Measurements from ENCODE around the gene GNB1L.

Gene GNB1L

DNA sequence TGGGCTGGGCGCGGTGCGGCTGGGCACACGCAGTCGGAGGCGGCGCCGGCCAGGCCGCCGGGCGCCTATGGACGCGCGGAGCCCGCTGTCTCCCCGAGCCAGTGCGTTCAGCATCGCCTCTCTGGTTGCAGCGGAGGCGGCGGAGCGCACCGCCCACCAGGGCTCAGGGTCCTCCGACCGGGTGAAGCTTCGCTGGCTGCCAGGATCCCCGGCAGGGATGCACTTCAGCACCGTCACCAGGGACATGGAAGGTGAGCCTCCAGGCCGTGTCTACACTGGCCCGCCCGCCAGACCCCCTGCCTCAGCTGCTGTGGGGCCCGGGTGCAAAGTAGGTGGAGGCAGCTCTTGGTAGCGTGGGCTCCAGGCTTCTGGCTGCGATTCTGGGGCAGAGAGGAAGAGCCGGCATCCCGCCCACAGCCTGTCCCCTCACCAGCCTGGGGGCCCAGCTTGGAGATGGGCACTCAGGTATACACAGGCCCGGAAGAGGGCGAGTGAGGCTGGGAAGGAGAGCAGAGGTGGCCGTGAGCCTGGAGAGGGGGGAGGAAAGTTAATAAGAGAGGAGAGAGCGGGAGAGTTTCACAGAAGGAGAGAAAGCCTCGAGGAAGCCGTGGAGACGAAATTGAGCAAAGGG, 95.1 kb downstream of the GNB1L start:
- DNase-seq, result no peak

DNA sequence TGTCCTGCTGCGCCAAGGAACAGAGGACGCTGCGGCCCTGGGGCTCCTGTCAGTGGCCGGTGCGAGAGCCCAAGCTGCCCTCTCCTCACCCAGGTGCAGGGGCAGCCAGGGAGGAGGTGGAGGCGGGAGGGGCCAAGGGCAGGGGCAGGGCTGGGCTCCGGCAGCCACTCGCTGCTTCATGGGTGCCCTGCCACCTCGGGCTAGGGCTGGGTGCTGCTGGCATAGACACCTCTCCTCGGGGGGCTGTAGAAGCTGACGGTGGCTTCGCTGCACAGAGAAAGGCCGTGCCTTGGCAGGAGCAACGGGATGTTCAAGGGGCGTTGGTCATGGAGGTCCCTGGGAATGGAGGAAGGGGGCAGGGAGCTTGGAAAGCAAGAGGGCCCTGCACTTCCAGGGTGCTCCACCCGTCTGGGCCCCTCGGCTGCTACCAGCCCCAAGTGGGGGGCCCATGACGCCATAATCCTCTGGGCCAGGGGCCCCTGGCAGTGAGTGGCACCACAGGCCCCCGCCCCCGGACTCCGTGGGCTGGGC, 95.7 kb downstream of the GNB1L start:
- DNase-seq, result no peak

DNA sequence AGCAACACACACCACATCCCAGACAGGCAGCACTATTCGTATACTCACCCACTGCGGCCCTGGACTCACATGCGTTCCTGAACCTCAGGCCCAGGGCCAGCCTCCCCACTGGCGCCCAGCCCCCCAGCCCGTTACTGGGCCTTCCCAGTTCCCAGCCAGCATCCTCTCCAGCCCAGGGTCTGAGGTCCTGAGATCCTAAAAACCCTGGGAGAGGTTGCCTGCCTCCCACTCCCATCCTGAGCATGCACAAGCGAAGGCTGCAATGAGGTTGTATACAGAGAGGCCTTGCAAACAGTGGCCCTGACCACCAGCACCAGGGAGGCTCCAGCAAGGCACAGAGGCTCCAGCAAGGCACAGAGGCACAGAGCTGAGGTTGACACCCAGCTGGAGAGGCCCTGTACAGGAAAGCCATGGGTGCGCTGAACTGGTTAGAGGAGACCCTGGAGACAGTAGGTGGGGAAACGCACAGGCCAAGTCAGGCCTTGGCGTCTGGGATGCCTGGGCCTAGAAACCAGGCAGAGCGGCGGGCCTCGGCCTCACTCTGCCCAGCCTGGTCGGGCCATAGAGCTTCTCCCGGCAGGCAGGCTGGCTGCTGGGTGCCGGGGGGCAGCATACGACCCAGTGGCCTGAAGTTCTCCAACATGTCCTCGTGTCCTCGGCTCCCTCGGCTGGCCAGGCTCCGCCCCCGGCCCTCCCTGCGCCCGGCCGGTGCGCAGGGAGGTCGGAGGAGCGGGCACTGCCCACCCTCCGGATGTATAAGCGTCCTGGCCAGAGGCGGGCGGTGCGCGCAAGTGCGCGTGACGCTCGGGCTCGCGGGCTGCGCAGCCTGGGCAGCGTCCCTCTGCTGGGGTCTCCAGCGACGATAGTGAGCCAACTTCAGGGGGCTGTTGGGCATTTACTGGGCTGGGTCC, 96.4 kb downstream of the GNB1L start:
- DNase-seq, result no peak

DNA sequence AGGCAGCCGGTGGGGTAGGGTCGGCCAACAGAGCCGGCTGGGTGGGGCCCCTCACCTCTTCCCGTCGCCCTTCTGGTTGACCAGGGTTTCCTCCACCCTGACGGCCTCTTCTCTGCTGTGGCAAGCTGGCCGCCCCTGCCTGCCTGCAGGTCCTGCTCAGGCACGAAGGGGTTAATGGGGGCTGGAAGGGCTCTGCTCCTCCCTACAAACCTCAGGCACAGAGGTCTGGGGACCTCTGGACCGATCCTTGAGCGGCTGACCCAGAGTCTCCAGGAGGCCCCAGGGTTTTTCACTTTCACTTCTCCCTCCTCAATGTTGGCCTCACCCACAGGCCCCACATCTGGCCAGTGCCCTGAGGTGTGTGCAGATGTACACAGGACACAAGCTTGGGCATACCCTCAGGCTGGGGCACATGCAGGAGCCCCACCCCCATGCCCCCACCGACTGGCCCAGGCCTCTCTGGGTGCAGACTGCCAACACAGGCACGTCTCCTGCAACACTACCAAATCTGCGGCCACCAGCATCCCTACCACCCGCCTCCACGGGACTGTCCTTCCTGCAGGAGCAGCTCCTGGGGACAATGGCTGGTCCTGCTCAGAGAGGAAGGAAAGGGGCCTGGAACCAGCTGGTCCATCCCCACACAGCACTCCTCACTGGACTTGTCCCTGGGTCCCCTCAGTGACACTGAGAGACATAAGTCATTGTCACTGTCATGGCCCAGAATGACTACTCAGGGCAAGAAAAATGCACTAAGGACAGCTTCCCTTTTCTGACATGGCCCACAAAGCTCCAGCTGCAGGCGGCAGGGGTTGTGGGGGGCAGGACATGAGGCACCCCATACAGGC, 97.3 kb downstream of the GNB1L start:
- DNase-seq, result no peak

DNA sequence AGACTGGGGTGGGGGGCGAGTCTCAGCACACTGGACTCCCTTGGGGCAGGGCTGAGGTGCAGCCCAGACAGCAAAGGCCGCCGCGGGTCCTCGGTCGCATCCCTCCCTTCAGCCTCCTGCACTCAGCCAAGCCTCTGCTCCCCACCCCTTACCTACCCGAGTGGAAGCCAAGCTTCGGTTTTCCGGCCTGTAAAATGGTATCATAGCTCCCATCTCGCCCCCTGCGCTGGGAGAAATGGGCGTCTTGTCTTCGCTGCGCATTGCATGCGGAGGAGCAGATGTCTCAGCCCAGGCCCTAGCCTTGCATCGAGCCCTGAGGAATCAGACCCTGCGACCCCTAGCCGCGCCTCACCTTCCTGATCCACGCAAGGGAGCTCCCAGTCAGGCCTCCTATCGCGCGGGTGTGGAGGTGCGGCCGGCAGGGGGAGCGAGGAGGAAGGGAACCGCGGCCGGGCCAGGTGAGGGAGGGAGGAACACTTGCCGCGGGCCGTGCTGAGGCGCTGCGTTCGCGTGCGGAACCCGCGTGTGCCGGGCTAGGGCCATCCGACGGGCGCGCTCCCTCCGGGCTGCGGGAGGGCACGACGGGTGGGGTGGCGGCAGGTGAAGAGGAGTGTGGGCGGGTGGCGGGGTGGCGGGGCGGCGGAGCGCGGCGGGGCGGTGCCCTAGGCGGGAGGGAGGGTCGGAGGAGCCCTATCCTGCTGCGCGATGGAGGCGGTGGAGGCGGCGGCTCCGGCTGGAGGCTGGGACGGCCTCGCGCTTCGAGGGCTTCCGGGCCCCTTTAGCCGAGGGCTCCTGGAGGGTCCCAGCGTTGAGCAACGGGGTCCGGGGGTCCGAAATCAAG, 98.2 kb downstream of the GNB1L start:
- peak; percentile 22 for DNase-seq

DNA sequence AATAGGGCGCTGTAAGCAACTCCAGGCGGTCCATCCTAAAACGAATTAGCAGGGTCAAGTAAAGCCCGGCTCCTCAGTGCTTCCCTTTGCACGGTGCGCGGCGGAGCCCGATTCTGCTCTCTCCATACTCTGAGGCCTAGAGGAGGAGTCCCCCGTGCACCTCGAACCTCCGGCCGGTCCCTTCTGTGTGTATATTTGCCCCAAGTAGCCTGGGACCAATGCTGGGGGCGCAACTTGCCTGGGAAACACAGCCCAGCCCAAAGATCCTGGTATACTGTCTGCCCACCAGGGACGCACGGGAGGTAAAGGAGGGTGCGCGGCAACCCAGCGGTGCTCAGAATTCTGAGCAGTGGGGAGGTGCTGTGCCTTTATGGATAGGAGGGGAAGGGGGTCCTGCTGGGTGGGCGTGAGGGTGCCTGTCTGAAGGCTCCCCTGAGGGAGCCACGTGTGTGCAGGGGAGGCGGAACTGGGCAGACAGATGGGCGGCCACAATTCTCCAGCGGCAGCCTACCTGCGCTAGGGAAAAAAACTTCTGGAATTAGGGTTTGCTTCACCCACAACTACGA, 98.9 kb downstream of the GNB1L start:
- DNase-seq, result no peak

DNA sequence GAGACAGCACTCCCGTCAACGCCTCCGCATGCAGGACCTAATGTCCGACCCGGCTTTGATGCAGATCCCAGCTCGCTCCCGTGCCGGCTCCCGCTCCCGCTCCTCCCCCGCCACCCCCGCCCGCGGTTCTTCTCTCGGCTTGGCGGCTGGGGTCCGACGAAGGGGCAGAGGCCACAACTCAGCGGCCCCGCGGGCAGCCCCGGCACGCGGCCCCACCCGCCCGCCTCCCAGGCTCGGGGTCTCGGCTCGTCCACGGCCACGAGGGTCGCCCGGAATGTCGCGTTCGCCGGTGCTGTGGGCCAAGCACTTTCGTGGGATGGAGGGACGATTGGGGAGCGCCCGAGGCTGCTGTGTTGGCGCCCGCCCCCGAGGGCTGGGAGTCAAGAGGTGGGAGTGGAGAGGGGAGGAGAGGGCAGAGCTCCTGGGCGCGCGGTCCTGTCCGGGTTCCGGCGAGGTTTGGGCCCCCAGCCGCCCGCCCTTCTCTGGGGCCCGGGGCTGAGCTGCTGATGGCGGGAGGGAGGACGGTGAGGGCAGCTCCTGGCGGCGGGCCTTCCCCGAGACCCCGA, 99.4 kb downstream of the GNB1L start:
- DNase-seq, result no peak

DNA sequence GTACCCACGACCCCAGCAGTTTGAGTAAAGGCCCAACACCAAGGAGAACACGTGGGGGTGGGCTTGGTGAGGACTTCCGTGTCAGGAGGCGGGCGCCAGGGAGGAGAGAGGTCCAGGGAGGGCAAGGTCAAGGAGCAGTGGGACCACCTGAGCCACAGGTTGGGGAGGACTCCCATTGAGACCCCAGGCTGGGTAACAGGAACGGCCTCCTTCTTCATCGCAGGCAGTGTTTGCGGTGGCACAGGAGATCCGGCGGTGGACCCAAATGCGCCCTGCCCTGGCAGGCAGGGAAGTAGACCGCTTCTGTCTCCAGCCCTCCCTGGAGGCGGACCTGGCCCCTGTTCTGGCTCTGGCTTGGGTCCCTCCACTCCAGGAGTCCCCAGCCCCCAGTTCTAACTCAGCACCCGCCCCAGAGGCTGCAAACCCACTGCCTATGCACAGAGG, 100.0 kb downstream of the GNB1L start:
- DNase-seq, result no peak

DNA sequence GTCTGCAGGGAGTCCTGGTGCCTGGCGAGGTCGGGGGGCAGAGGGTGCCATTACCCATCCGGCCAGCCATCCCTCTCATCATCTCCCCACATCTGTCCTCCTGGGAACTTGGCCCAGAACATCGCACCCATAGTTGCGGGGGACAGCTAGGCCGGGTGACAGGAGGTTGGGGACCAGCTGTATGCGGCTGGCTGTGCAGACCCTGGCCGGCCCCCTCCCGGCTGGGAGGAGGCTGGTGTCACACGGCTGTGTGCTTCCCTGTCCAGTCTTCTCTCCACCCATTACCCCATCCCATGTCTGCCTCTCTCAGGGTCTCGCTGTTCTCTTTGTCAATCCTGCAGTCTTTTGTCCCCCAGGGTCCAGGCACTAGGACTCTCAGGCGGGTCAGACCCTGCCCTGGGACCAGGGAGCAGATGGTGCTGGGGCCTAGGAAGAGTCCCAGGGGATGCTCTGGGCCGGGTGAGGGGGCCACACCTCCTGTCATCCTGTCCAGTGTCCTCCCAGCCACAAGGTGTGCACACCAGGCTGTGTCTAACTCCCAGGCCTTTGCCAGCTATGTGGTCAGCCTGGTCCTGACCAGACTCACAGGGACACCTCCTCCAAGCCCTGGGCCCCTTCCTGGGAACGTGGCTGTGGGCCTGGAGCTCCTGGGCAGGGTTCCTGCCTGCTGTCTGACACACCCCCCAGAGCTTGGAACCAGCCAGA, 100.5 kb downstream of the GNB1L start:
- DNase-seq, result no peak

DNA sequence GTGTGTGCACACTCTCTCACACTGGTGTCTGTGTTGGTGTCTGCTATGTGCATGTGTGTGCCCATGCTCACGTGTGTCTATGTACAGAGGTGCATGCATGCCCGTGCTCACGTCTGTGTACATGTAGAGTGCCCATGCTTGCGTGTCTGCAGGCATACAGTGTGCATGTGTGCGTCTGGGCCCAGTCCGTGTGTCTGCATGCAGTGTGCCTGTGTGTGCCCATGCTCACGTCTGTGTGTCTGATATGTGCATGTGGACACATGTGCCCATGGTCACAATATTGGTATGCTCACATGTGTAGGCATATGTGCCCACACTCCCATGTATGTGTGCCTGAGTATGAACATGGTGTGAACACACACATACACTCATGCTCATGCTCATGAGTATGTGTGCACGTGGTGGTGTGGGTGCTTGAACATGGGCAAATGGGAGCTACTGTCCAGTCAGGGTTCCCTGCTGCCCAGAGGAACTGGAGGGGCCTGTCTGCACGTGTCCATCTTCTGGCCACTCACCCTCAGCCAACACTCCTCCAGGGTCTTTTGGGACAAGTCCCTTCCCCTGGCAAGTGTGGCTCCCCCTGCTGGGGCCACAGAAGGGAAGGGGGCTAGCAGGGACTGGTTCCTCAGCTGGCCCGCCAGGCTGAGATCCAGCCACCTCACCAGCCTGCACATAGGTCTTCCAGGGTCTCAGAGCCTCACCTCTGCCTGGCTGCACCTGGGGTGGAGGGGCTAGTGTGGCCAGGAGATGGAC, 101.4 kb downstream of the GNB1L start:
- DNase-seq, result no peak

DNA sequence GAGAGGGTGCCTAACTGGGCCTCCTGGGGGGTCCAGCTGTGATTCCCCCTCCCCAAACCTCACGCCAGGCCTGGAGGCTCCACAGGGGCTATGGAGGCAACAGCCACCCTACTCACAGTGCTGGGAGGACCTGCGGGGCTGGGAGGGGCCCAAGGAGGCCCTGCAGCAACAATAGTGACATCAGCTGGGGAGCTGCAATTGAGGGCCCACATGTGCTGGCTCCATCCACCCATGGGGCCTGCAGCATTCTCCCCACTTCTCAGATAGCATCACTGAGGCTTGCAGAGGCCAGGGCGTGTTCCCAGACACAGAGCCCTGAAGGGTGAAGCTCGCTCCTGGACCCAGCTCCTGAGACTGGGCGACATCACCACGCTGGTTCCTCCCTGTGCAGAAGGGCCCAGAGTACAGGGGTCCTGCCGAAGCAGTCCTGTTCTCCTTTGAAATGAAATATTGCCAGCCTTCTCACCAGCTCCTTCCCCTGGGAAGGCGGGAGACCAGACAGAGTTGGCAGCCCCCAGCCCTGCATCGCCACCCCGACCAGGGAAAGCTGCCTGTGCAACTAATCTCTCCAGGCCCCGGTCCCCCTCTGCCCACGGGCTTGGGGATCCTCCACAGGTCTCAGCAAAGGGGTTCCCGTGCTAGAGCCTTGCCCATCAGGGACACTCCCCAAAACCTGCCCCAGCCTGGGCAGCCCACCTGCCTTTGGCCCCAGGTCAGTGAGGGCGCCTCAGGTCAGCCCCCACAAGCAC, 103.0 kb downstream of the GNB1L start:
- DNase-seq, result no peak

DNA sequence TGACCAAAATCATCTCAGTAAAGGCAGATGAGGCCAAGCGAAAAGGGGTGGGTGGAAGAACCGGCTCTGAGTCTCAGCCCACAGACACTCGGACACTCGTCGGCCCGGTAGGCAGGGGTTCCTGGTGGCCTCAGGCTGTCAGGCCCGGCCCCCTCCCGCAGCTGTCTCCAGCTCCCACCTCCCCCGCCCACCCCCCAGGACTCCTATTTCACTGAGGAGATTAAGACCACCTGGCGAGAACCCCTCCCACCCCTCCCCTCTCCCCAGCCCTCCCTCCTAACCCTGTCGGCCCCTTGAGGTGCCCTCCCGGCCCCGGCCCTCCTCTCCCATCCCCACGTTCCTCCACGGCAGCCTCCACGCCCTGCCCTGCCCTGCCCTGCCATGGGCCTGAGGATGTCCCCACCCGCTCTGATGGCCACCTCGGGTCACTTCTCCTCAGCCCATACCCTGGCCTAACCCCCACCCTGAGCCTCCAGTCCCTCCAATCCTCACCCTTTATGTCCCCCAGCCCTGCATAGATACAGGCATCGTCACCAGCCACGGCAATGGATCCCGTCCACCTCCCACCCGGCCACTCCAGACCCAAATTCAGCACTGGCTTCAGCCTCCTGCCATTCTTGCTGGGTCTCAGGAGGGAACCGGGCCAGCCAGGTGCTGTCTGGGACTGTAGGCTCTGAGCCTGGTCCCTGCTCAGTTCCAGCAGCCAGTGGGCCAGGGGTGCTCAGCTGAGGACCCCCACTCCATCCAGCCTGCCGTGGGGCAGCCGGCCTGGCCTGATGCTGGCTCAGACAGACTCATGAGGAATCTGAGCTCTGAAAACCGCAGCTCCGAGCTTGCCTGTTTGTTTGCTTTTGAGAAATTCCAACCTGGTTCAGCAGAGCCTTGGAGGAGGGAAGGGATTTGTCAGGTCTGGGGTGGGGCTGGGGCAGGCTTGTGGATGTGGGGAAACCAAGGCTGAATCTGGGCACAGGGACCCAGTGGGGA, 103.9 kb downstream of the GNB1L start:
- DNase-seq, result no peak

DNA sequence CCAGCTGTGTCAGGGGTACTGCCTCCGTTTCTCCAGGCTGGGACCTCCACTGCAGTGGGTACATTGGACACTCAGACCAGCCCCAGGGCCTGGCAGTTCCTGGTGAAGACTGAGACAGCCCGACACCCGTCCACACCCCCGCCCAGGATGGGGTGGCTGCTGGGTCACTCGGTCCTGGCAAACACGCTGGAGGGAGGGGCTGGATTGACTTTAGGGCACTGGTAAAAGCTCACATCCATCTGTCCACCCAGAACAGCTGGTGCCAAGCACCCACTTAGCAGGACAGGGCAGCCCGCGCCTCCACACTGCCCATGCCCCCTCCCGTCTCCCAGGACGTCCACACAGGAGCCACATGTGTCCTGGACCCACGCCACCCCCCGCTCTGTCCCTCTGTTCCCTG, 104.8 kb downstream of the GNB1L start:
- DNase-seq, result no peak

DNA sequence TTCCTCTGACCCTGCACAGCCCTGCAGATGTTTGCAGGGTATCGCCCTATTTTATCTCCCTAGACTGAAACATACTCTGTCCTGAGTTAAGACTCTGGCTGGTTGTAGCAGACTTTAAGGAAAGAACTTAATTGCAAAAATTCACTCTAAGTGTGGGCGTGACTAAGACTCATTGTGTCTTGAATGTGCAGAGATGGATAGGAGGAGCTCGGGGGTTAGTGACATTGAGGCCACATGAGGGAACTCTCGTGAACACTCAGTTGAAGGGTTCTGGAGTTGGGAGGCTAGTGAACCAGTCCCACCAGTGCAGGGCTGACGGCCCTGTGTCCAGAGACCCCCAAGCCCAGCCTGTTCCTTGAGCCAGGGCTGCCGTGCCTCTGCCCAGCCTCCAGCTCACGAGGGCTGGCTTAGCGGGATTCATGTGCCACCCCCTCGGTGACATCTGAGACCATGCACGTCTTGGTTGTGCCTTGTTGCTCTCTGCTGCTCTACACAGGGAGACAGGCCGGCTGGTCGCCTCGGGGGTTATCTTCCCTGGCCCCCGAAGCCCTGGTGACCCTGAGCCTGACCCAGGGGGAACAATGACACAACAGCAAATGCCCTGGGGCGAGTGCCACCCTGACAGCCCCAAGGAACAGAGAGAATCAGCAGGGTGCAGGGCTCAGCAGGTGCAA, 105.5 kb downstream of the GNB1L start:
- DNase-seq, result no peak

DNA sequence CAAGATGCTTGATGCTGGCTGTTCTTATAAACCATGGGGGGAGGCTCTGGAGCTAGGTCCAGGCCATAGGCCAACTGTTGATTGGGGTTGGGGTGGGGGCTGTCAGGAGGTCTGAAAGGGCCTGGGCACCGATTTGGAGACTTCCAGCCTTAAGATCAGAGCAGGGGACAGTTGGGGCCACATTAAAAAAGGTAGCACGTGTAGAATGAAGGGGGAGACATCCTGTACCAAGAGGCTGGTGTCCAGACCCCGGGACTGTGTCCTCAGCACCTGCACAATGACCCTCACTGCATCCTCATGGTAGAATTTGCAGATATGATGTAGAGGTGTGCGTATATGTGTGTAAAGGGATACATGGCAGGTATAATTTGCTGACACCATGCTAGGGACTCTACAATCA, 106.5 kb downstream of the GNB1L start:
- no peak for DNase-seq

DNA sequence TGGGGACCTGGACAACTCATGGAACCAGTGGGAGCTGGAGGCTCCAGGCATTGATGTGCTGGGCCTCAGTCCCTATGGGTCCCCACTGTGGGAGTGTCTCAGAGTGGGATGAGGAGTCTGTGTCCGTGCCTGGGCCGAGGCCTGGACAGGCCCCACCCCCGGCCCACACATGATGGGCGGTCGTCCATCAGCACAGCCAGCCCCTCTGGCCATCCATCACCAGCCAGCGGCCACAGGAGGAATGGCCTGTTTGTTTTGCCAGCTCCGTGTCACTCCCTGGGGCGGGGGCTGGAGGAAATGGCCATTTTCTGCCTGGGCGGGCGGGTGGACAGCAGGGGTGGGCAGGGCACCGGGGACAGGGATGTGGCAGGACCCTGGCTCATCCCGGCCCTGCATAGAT, 107.1 kb downstream of the GNB1L start:
- DNase-seq, result no peak

DNA sequence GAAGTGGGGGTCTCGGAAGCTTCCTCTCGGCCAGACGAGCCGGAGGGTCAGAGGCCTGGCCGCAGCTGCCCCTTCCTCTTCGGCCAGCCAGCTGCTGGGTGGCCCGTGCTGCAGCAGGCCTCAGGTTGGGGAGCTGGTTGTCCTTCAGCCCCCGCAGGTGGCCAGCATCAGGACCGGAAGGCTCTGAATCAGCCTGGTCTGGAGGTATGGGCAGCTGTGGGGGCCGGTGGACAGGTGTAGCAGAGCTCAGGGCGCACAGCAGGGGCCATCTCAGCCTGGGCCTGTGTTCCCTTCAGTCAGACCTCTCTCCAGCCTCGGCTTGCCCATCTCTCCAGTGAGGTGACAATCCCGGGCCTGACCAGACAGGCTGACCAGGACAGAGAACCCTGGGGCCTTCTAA, 107.9 kb downstream of the GNB1L start:
- DNase-seq, result no peak
